EH (cell line): ENCODE measurements around the gene MSLN.
A peak's percentile ranks its signal among the peaks of the same experiment; 100 is the strongest.
"Not testable (repeated sequence)": the region's sequence is repeated elsewhere in the genome, so short reads cannot be mapped to it uniquely, and the experiment has no call there.

Source experiments
- DNase-seq: peaks from one replicate; pipeline ENCODE4 v3.0.0-alpha.2; 2015; ENCODE audit warnings: low read depth

Gene MSLN

DNA sequence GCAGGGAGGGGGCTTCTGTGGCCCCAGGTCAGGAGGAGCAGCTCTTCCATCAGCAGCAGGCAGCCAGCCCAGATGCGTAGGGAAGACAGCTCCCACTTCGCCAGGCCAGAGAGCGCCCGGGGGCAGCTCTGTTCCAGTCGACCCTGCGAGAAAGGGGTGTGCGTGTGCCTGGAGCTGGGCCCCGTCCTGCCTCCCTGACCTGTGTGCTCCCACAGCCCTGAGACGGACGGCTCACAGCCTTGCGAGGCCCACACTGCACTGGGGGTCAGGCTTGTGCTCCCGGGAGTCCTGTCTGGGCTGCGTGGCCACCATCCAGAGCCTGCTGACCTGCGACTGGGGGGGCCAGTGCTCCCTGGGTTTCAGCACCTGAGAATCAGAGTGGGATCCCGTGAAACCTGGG, 469 bp upstream of the MSLN start:
- no peak for DNase-seq

DNA sequence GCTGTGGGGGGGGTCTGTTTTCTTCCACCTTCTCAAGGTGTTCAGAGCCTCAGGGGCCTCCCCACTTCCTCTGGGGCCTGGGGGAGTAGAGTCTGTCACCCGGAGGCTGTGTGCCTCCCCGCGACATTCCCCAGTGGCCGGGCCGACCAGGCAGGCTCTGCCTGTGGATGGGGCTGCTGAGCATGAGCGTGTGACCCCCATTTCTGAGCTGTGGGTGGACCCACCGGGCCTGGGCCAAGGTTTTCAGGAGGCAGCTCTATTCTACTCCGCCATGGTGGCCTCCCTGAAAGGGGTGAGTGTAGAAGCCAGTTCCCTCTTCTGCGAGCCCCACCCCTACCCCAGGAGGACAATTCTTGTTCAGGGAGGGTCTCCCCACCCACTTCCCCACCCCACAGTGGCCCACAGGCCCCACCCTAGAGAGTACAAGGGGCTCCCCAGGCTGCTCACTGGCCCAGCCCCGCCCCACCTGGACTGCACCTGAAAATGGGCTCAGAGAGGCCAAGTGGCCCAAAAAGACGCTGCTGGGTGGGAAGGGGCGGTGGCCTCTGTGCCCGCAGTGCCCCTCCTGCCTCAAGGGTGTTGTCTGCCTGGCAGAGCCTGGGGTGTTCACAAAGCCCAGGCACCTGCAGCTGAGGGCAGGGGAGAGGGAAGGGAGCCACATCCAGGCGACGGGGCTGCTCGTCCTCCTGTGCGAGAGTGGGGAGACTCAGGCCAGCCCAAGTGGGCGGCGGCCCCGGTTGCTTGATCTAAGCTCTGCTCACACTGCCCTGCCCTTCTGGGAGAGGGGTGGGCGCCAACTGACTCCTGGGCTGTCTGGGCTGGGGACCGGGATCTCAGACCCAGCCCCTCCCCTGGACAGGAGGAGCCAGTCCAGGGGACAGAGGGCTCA, 1.3 kb downstream of the MSLN start:
- no peak for DNase-seq

DNA sequence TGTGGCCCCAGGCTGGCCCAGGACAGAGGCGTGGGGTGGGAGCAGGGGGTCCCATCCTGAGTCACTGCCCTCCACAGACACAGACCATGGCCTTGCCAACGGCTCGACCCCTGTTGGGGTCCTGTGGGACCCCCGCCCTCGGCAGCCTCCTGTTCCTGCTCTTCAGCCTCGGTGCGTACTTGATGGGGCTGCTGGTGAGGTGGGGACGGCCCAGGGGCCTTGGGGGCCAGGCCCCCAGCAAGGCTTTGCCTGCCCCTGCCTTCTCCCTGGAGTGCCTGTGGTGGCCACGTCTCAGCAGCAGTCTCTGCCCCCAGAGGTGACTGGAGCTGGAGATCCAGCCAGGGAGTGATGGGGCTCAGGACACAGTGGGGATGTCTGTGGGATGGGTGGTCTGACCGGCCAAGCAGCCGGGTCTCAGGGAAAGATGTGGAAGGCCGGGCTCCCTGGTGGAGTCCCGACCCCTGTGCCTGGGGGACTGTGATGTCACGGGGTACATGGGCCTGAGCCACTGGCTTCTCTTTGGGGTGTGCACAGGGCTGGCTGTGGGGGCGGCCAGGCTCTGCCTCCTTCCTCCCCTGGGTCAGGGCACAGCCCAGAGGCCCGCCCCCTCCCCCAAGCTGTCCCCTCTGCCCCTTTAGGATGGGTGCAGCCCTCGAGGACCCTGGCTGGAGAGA, 2.2 kb downstream of the MSLN start:
- no peak for DNase-seq

DNA sequence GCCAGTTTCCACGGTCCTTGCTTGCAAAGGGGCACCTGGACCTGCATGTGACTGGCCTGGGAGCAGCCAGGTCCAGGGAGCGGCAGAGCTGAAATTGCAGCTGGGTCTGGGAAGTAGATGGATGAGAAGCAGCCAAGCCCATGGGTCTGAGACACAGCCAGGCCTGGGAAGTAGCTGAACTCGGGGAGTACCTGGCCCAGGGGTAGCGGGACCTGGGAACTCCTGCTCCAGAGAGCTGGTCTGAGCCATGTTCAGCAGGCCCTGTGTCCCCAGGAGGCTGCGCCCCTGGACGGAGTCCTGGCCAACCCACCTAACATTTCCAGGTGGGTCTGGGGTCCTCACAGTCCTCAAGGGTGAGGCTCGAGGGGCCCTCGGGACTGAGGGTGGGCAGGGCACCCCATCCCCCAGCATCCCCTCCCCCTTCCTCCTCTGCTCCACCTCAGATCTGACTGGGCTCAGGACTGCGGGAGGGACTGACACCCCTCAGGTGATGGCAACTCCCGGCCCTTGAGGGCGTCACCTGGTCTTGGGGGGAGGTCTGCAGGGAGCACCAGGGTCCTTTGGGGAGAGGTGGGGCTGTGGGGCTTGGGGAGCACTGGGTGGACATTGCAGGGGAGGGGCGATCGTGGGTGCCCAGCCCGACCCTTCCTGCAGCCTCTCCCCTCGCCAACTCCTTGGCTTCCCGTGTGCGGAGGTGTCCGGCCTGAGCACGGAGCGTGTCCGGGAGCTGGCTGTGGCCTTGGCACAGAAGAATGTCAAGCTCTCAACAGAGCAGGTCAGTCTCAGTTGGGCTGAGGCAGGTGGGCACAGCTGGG, 3.0 kb downstream of the MSLN start:
- no peak for DNase-seq

DNA sequence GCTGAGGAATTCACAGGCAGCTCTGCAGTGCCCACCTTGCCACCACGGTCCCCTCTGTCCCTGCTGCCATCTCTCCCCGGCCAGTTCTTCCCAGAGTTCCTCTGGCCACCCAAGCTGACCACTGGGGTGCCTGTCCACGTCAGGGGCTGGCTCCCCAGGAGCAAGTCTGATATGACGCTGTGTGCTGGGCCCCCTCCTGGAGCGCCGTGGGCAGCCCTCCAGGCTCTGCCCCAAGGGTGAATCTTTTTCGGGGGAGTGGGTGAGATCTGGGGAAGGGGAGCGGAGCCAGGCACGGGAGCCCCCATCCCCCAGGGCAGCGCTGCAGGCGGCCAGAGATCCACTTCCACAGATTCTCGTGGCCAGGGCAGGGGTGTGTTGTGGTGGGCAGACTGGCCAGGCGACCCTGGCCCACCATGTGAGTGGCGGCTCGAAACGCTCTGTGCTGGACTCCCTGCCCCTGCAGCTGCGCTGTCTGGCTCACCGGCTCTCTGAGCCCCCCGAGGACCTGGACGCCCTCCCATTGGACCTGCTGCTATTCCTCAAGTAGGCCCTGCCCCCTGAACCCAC, 3.7 kb downstream of the MSLN start:
- no peak for DNase-seq

DNA sequence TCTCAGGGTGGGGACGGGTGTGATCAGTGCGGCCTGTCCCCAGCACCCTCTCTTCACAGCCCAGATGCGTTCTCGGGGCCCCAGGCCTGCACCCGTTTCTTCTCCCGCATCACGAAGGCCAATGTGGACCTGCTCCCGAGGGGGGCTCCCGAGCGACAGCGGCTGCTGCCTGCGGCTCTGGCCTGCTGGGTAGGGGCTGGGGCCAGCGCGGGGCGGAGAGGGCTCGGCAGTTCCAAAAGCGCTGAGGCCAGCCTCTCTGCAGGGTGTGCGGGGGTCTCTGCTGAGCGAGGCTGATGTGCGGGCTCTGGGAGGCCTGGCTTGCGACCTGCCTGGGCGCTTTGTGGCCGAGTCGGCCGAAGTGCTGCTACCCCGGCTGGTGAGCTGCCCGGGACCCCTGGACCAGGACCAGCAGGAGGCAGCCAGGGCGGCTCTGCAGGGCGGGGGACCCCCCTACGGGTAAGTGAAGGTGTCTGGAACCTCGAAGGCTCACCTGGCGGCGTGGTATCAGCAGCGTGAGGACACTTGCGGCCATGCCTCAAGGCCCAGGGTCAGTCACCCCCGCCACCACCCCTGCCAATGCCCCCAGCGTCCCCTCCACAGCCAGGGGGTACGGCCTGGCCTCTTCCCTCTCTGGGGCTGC, 4.4 kb downstream of the MSLN start:
- no peak for DNase-seq

DNA sequence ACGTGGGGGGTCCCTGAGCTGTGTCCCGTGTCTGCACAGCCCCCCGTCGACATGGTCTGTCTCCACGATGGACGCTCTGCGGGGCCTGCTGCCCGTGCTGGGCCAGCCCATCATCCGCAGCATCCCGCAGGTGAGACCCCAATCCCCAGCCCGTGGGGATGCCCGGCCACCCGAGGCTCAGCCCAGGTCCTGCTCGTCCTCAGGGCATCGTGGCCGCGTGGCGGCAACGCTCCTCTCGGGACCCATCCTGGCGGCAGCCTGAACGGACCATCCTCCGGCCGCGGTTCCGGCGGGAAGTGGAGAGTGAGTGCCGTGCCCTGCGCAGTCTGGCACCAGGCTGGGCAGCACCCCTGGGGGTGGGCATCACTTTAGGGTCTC, 4.9 kb downstream of the MSLN start:
- DNase-seq, result no peak

DNA sequence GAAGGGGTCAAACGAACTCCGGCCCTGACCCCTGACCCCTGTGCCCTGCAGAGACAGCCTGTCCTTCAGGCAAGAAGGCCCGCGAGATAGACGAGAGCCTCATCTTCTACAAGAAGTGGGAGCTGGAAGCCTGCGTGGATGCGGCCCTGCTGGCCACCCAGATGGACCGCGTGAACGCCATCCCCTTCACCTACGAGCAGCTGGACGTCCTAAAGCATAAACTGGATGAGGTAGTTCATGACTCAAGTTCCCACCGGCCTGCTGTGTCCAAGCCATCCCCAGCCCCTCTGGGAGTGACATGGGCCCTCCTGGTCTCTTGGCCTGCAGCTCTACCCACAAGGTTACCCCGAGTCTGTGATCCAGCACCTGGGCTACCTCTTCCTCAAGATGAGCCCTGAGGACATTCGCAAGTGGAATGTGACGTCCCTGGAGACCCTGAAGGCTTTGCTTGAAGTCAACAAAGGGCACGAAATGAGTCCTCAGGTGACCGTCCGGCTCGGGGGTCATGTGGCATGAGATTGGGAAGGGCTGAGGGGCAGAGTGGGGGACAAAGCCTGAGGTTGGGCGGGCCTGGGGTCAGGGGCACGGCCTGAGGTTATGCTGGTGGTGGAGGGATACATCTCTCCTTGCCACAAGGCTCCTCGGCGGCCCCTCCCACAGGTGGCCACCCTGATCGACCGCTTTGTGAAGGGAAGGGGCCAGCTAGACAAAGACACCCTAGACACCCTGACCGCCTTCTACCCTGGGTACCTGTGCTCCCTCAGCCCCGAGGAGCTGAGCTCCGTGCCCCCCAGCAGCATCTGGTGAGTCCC, 5.7 kb downstream of the MSLN start:
- DNase-seq, result no peak

DNA sequence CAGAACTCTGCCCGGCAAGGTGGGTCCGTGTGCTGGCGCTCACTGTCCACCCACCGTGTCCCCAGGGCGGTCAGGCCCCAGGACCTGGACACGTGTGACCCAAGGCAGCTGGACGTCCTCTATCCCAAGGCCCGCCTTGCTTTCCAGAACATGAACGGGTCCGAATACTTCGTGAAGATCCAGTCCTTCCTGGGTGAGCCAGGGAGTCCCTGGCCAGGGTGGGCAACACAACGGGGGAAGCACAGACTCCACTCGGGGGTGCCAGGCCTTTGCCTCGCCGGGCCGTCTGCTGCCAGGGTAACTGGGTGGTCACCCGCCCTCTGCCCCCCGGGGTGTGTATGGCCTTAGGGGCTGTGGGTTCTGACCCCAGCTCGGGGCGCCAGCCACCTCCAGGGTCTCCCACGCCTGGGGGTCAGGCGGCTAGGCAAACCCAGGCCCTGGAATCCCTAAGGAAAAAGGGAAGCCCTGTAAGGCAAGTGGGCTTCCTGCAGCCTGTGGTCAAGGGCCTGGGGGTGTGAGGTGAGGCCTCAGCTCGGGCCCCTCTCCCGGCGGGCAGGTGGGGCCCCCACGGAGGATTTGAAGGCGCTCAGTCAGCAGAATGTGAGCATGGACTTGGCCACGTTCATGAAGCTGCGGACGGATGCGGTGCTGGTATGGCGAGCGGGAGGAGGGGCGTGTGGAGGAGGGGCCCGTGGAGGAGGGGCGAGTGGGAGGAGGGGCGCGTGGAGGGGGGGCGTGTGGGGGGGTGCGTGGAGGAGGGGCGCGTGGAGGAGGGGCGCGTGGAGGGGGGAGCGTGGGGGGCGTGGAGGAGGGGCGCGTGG, 6.5 kb downstream of the MSLN start:
- no peak for DNase-seq

DNA sequence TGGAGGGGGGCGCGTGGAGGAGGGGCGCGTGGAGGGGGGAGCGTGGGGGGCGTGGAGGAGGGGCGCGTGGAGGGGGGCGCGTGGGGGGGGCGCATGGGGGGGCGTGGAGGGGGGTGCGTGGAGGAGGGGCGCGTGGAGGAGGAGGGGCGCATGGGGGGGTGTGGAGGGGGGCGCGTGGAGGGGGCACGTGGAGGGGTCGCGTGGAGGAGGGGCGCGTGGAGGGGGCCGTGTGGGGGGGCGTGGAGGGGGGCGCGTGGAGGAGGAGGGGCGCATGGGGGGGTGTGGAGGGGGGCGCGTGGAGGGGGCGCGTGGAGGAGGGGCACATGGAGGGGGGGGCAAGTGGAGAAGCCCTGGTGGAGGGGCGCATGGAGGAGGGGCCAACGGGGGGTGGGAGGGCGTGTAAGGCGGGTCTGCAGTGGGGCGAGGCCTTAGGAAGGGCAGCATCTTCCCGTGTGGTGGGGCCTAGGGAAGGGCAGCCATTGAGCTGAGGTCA, 7.3 kb downstream of the MSLN start:
- no peak for DNase-seq

DNA sequence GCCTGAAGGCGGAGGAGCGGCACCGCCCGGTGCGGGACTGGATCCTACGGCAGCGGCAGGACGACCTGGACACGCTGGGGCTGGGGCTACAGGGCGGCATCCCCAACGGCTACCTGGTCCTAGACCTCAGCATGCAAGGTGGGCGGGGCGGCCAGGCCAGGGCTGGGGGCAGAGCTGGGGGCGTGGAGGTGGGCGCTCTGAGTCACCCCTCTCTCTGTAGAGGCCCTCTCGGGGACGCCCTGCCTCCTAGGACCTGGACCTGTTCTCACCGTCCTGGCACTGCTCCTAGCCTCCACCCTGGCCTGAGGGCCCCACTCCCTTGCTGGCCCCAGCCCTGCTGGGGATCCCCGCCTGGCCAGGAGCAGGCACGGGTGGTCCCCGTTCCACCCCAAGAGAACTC, 7.9 kb downstream of the MSLN start:
- no peak for DNase-seq

DNA sequence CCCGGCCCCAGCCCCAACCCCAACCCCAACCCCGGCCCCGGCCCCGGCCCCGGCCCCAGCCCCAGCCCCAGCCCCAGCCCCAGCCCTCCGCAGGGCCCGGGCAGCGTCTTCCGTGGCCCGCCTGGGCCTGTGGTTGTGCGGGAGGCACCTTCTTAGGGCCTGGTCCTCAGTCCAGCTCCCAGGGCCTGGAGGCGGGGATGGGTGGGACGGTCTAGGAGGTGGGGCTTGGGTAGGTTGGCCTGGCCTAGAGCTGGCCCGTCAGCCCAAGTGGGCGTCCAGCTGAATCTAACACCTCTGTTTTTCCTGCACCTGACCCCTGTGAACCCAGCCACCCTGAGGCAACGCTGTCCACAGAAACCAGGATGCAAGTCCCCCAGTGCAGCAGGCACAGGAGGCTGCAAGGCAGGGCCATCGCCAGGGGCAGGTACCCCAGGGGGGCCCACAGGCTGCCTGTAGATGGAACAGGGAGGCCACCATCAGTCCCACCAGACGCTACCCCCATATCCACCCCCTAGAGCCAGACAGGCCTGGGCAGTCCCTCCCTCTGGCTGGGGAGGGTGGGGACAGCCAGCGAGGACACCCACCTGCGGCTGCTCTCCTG, 8.8 kb downstream of the MSLN start:
- DNase-seq, result peak; percentile 17

DNA sequence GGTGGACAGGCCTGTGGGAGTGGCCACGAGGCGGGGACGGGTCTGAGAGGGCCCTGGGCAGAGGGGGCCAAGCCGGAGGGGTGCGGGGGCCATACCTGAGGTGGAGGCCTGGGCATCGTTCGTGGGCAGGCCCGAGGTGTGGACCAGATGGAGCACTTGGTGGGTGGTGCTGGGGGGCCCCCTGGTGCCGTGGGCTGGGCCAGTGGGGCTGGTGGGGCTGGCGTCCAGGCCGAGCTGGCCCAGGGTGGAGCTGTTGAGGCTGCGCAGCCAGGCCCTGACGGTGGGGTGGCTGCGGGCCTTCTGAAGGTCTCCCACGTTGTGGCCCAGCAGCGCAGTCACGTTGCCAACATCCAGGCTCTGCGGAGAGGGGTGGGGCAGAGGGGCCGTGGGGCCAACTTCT, 9.4 kb downstream of the MSLN start:
- no peak for DNase-seq

DNA sequence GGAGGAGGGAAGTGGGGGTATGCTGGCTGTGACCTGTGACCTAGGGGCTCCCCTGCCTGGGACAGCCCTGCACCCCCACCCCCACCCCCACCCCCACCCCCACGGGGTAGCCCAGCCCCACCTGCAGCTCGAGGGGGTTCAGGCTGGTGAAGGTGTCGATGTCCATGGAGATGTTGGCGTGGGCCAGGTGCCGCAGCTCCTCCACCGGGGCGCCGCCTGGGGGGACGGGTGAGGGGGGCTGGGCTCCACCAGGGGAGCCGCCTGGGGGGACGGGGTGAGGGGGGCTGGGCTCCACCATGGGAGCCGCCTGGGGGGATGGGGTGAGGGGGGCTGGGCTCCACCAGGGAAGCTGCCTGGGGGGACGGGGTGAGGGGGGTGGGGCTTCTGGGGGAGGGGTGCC, 9.9 kb downstream of the MSLN start:
- DNase-seq, result no peak

DNA sequence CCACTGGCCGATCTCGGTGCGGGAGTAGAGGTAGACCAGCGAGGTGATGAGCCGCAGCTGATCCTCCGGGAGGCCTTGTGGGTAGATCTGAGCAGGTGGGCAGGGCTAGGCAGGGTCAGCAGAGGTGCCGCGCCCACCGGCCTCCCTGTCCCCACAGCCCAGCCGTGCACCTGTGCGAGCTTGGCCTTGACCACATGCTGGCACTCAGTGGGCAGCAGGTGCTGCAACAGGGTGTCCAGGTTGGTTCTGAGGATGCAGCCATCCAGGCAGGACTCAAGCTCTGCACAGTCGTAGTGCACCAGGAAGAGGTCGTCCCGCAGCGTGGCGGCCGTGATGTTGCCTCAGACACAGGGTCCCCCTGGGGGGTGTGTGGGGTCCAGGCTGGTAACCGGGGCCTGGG, 12.4 kb downstream of the MSLN start:
- no peak for DNase-seq

DNA sequence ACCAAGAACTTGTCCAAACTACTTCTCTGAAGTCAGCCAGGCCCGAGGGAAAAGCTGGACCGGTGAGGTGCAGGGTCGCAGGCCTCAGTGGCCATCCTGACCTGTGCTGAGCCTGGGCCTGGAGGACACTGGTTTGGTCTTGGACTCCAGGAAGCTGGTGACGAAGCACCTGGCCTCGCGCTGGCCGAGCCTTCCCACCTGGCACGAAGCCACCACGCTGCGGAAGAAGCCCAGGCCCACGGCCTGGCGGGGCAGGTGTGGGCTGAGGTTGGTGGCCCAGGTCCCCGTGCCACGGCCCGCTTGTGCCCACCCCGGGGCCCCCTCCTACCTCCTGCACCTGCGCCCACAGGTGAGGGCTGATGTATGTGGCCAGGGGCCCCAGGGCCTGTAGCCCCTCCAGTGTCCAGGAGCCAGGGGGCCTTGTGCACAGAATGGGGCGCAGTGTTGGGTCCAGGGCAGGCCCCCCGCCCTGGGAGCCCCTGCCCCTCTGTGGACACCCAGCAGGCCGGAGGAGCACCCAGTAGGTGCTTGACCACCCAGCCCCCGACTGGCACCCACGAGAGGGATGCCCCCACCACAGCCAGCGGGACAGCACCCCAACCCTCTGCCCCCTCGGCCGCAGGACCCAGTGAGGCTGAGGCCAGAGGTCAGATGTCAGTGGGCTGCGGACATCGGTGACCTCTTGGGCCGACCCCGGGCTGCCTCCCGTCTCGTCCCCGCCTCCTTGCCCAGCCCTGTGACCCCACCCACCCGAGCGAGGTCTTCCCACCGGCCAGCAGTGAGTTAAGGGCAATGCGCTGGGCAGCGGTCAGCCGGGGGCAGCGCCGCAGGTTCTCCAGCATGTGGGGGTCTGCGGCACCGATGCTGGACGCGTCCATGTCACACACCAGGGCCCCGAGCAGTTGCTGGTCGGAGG, 13.8 kb downstream of the MSLN start:
- no peak for DNase-seq

DNA sequence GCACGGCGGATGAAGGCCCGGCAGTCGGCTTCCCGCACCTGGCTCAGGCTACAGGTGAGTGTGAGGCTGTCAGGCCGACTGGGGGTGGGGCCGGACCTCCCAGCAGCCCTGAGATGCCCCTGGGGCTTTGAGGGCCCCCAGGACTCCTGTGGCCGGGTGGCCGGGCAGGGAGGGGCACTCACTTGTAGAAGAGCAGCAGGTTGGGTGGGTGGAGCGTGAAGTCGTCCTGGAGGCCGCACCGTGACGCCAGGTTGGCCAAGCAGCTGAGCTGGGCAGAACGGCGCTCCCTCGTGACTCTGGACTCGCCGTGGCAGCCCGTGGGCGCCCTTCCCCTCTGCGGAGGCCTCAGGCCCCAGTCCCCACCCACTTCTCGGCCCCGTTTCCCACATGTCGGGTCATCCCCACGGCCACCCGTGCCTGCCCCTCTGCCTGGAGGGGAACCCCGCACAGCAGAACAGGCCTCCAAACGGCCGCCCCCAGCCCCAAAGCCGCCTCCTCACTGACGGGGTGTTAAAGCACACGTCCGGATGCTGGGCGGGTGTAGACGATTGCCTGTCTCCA, 14.8 kb downstream of the MSLN start:
- DNase-seq, result no peak

DNA sequence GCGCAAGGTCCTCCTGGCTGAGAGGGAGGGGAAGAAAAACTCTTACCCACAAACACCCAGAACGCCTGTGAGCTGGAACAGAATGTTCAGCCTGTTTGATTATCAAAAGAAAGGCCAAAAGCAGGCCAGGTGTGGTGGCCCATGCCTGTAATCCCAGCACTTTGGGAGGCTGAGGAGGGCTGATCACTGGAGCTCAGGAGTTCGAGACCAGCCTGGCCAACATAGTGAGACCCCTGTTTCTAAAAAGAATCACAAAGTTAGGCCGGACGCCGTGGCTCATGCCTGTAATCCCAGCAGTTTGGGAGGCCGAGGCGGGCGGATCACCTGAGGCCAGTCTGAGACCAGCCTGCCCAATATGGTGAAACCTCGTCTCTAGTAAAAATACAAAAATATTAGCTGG, 15.8 kb downstream of the MSLN start:
- not testable (repeated sequence) for DNase-seq
